Caco-2 (cell line): ENCODE results near the gene UBE2E1. TPM values are rescaled to one million over a fixed set of nuclear protein-coding genes. Genes with fewer than 3 reads are reported as not detected.

Source experiments
- BruUV-seq: library from RNA; stranded (reverse); fragments of 400-500 nt; replicated peaks from 2 replicates; lab custom pipeline; 2021; lab: Mats Ljungman, UMichigan
- CTCF ChIA-PET: fragments of 300-600 bp; sonication (Branson Sonifier 250); formaldehyde crosslinking; loops from one replicate; lab custom pipeline; 2022; ENCODE audit warnings: antibody characterized with exemption; lab: Charles Lee
- POLR2A ChIA-PET: fragments of 300-600 bp; sonication (Branson Sonifier 250); formaldehyde crosslinking; loops from one replicate; lab custom pipeline; 2022; ENCODE audit warnings: antibody characterized with exemption; lab: Charles Lee
- DNase-seq, 2 experiments: peaks; one replicate each; pipeline versions ENCODE4 v3.0.0 to v3.0.0-alpha.2; 2020 to 2022
- H3K27me3 ChIP-seq: replicated peaks from 2 replicates; pipeline ENCODE4 v1.6.0; 2011; ENCODE audit warnings: low read length; ENCODE audit not compliant: control insufficient read depth, insufficient read depth
- H3K36me3 ChIP-seq: 2 replicates; pipeline ENCODE4 v1.5.1; 2011; ENCODE audit warnings: low read length; ENCODE audit not compliant: control insufficient read depth, insufficient read depth
- H3K4me1 ChIP-seq: fragments of 250-450 bp; sonication (Bioruptor Pico); 2 replicates; pipeline ENCODE4 v1.5.1; 2020; ENCODE audit warnings: mild to moderate bottlenecking
- H3K4me3 ChIP-seq: 2 replicates; pipeline ENCODE4 v1.5.1; 2011; ENCODE audit warnings: low read depth, mild to moderate bottlenecking, control low read depth, low read length
- H3K9me3 ChIP-seq: fragments of 250-450 bp; sonication (Bioruptor Pico); 2 replicates; pipeline ENCODE4 v1.5.1; 2020; ENCODE audit warnings: mild to moderate bottlenecking, moderate library complexity
- H3K27ac Mint-ChIP-seq: one replicate; pipeline ENCODE4 v1.8.0; 2022; ENCODE audit warnings: mixed read lengths; ENCODE audit not compliant: unreplicated experiment
- H3K27me3 Mint-ChIP-seq: one replicate; pipeline ENCODE4 v1.8.0; 2022; ENCODE audit warnings: mixed read lengths; ENCODE audit not compliant: insufficient read depth, unreplicated experiment
- H3K36me3 Mint-ChIP-seq: one replicate; pipeline ENCODE4 v1.8.0; 2022; ENCODE audit warnings: mild to moderate bottlenecking, mixed read lengths; ENCODE audit not compliant: insufficient read depth, unreplicated experiment
- H3K4me1 Mint-ChIP-seq: one replicate; pipeline ENCODE4 v1.8.0; 2022; ENCODE audit warnings: low read depth, mixed read lengths; ENCODE audit not compliant: unreplicated experiment
- H3K4me3 Mint-ChIP-seq: one replicate; pipeline ENCODE4 v1.8.0; 2022; ENCODE audit warnings: mild to moderate bottlenecking, moderate library complexity, mixed read lengths; ENCODE audit not compliant: unreplicated experiment
- H3K9me3 Mint-ChIP-seq: one replicate; pipeline ENCODE4 v1.8.0; 2022; ENCODE audit warnings: mixed read lengths; ENCODE audit not compliant: unreplicated experiment
- CTCF ChIP-seq, 2 experiments: fragments of 200-600 bp in 1 of 2; IDR thresholded peaks; 1 replicate in 1 of 2; 2 replicates in 1 of 2; pipeline versions ENCODE4 v1.5.1 to v1.8.0; 2011 to 2022; ENCODE audit warnings: antibody characterized with exemption in 1 of 2, control low read depth in 1 of 2, inconsistent platforms in 1 of 2, low read depth in 1 of 2, low read length in 1 of 2, mild to moderate bottlenecking in 1 of 2, moderate library complexity in 1 of 2; ENCODE audit not compliant: insufficient read depth in 1 of 2, severe bottlenecking in 1 of 2, unreplicated experiment in 1 of 2
- intact Hi-C: fragments of 100-400 bp; cut with micrococcal nuclease; formaldehyde crosslinking; loops from one replicate; pipeline ENCODE4 v1.10.0; 2022; ENCODE audit not compliant: unreplicated experiment
- total RNA-seq: library from RNA; stranded (reverse); gene quantifications from 2 replicates; pipeline ENCODE4 v1.2.3, GENCODE V29; 2022

Gene UBE2E1
- total RNA-seq, 1 experiment from 2014 or later: 104 TPM

GRCh38 chr3:23760325-23760724, 45.4 kb upstream of the UBE2E1 start:
- no peak for DNase-seq
- Mint-ChIP-seq H3K9me3 (no peaks in the 10 kb centered on the region), H3K4me3 (no peak overlapping the region), H3K4me1 (no peaks in the 10 kb centered on the region), H3K36me3 (no peaks in the 10 kb centered on the region), H3K27ac (no peak overlapping the region), H3K27me3 (no peaks in the 10 kb centered on the region)
- no peaks in the 10 kb centered on the region for H3K27me3 ChIP-seq
- ChIA-PET CTCF (interaction anchor here (1.5 kb wide), 1 partner anchor 29 kb away, joined by 3 read pairs; no protein-coding TSS in a partner anchor), POLR2A (no interaction called here)
- no peak for TF ChIP-seq CTCF (IDR thresholded peaks at IDR 0.05; ENCODE audit: insufficient read depth in 1 of 2, low read depth in 1 of 2, low read length in 1 of 2, severe bottlenecking in 1 of 2, unreplicated experiment in 1 of 2)
- BruUV-seq: no TSS peak
- H3K4me1 ChIP-seq: no peaks in the 10 kb centered on the region
- intact Hi-C loops: loop anchor here (2.0 to 10.0 kb wide), 2 partner anchors 32 to 236 kb away; no protein-coding TSS in a partner anchor
- H3K9me3 ChIP-seq: no peaks in the 10 kb centered on the region
- no peak overlapping the region for H3K4me3 ChIP-seq
- no peaks in the 10 kb centered on the region for H3K36me3 ChIP-seq

GRCh38 chr3:23760871-23761373, 44.8 kb upstream of the UBE2E1 start:
- Mint-ChIP-seq H3K4me3 (no peak overlapping the region), H3K27ac (no peak overlapping the region), H3K9me3 (no peaks in the 10 kb centered on the region), H3K27me3 (no peaks in the 10 kb centered on the region), H3K36me3 (no peaks in the 10 kb centered on the region), H3K4me1 (no peaks in the 10 kb centered on the region)
- no peak for DNase-seq
- H3K4me3 ChIP-seq: no peak overlapping the region
- no peak for TF ChIP-seq CTCF (IDR thresholded peaks at IDR 0.05; ENCODE audit: insufficient read depth in 1 of 2, low read depth in 1 of 2, low read length in 1 of 2, severe bottlenecking in 1 of 2, unreplicated experiment in 1 of 2)
- ChIA-PET POLR2A (interaction anchor here (0.5 kb wide), 1 partner anchor 315 kb away, joined by 9 read pairs; no protein-coding TSS in a partner anchor), CTCF (interaction anchor here (1.1 to 1.5 kb wide), 3 partner anchors 30 to 92 kb away, joined by 3 read pairs; no protein-coding TSS in a partner anchor)
- intact Hi-C loops: loop anchor here (1.0 to 10.0 kb wide), 4 partner anchors 32 to 578 kb away; no protein-coding TSS in a partner anchor
- no peaks in the 10 kb centered on the region for H3K27me3 ChIP-seq
- BruUV-seq: no TSS peak
- H3K36me3 ChIP-seq: no peaks in the 10 kb centered on the region
- H3K4me1 ChIP-seq: no peaks in the 10 kb centered on the region
- H3K9me3 ChIP-seq: no peaks in the 10 kb centered on the region

- DNase-seq: peak; percentile 56 to 63
- no peak overlapping the region for H3K4me3 Mint-ChIP-seq
- H3K27me3 Mint-ChIP-seq: no peaks in the 10 kb centered on the region
- no TSS peak for BruUV-seq
- ChIA-PET POLR2A (interaction anchor here (0.5 kb wide), 1 partner anchor 315 kb away, joined by 9 read pairs; no protein-coding TSS in a partner anchor), CTCF (interaction anchor here (1.1 to 1.5 kb wide), 3 partner anchors 31 to 92 kb away, joined by 3 read pairs; no protein-coding TSS in a partner anchor)
- no peaks in the 10 kb centered on the region for H3K4me1 Mint-ChIP-seq
- peak in 1 of 2 experiments; percentile 55 for TF ChIP-seq CTCF (IDR thresholded peaks at IDR 0.05; ENCODE audit: insufficient read depth in 1 of 2, low read depth in 1 of 2, low read length in 1 of 2, severe bottlenecking in 1 of 2, unreplicated experiment in 1 of 2)
- H3K27ac Mint-ChIP-seq: no peak overlapping the region
- H3K27me3 ChIP-seq: no peaks in the 10 kb centered on the region
- no peaks in the 10 kb centered on the region for H3K4me1 ChIP-seq
- intact Hi-C loops: loop anchor here (1.0 to 10.0 kb wide), 4 partner anchors 33 to 578 kb away; no protein-coding TSS in a partner anchor
- no peak overlapping the region for H3K4me3 ChIP-seq
- no peaks in the 10 kb centered on the region for H3K36me3 ChIP-seq
- no peaks in the 10 kb centered on the region for H3K9me3 Mint-ChIP-seq
- H3K9me3 ChIP-seq: no peaks in the 10 kb centered on the region
- H3K36me3 Mint-ChIP-seq: no peaks in the 10 kb centered on the region
Observed at GRCh38 chr3:23761440-23761896, 44.3 kb upstream of the UBE2E1 start.
